Stimulated activated CD4-positive, alpha-beta T cell treated with anti-CD3 and anti-CD28 coated beads, Interleukin-15, amount 100 ng/mL, for 48 hours (primary cell): ENCODE results near the gene HOTAIR.

ENCODE experiments used
- DNase-seq, 2 donors: peaks; one replicate each; pipeline ENCODE4 v3.0.0-alpha.2; 2020; ENCODE audit warnings: low read depth in 2 of 2

Gene HOTAIR

GRCh38 chr12:54000116-54001114, 25.7 kb upstream of the HOTAIR start, which contains the start of gene HOXC9:
Gene HOXC9, plus strand, starts transcription at chr12:54000161. Its CDS starts 28 bp downstream, at chr12:54000189.
- DNase-seq, result no peak

GRCh38 chr12:53999559-54000115, 24.9 kb upstream of the HOTAIR start:
- DNase-seq, result no peak

DNA sequence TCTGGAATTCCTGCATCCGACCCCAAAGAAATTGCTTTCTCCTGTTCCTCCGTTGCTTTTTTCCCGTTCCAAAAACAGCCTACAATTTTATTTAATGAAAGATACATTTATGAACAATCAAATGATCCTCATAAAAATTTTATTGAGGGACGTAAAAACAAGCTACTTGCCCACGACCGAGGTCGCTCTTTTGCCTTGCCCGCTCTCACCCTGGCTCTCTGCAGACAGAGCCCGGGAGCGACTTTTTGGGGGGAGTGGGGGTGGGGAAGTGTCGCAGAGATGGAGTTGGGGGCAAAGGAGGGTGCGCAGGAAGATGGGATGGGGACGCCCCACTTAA, 24.1 kb upstream of the HOTAIR start:
- DNase-seq, result no peak

DNA sequence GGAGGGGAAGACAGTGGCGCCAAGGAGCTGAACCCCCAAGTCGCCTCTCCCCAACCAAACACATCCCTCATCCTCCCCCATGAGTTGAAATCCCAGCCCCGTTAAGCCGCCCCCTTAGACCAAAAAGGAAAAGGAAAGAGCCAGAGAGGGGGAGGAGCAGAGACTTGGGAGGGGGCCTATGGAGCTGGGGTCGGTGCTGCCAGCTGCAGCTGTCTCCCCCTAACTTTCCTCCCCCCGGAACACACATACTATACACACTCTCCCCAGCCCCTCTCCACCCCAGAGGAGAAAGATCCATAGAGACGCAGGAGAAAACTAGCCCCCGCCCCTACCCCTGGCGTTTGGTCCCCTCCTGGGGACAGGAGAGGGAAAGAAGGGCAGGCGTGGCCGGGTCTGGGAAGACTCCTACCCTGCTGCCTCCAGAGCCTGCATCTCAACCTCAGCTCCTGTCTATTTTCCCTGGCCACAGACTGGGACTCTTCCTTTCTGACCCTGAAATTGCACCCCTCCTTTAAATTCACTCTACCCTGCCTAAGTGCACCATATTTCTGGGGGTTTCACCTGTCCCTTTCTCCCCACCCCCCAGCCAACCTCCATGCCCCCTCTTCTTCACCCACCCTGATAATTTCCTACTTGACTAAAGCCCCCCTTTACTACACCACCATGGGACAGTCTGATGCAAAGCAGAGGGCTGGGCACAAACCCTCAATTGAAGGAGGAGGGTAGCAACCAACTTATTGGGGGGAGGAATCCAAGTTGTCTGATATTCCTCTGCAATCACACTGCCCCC, 23.6 kb upstream of the HOTAIR start:
- no peak for DNase-seq

DNA sequence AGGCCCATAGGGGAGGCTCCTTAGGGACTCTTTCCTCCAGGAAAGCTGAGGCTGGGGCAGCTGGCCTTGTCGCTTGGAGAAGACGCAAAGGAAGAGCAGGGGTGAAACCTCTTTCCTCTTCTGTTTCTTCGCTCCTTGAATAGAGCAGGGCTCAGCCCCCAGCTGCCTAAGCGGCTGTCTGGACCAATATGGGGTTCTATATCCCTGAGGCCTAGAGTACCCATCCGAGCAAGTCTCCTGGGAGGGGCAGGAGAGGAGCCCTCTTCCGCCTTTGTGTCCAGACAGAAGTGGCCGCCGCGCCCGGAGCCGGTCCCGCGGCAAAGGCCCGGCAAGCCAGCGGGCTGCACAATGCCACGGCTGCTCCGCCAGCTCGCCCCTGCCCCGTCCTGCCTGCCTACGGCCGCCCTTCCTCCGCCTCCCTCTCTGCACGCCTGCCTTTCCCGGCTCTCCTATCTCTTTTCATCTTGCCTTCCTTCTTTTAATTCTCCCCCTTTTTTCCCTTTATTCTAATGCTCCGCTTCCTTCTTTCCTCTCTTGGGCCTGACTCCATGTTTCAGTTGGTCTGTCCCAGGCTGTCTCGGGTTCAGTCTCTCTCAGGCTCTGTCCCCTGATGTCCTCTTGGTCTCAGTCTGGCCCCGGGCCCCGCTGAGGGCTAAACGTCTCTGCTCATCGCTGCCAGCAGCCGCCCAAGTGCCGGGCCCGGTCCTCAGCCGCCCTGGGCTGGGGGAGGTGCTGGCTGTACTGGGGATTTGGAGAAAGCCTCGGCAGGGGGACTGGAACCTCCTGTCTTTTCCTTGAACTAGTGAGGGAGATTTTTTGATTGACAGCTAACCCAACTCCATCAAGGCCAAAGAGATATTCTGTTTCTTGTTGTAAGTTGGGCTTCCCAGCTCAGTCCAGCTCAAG, 22.7 kb upstream of the HOTAIR start:
- DNase-seq, result no peak

DNA sequence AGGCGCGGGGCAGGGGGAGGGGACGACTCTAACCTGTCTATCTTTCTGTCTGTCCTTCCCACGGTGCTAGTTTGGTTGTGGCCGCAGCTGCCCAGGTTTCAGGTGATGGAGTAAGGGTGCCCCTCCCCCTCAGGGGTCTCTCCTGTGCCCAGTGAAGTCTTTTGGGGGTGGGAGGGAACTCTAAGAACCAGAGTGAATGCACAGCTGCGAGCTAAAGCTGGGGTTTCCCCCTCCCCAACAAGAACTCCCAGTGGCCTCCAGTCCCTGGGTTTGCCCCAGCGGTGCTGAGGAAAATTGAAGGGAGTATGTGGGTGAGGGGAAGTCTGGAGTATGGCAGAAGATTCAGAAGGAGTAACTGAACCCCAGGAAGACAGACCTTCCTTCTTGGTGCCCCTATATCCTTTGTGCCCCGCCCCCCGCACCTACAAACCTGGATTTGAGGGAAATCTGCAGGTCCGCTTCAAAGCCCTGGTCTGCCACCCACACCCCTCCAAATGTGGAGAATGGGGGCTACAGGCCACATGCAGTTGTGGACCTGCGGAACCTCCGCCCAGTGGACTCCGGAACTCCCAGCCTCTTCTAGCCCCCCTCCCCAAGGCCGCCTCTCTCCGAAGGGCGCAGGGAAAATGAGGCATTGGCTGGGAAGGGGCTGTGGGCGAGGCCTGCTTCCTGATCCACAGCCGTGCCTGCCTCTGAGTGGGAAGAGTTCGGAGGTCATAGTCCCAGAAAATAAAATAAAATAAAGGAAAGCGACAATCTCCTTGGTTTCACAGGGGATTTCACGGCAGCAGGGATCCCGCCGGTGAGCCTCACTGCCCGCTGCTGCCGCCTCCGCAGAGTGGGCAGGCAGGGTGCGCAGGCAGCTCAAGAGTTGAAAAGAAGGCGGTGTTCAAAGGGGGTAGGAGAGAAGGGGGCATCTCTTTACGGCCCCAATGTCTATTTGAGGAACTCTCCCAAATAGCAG, 21.8 kb upstream of the HOTAIR start:
- DNase-seq, result no peak

DNA sequence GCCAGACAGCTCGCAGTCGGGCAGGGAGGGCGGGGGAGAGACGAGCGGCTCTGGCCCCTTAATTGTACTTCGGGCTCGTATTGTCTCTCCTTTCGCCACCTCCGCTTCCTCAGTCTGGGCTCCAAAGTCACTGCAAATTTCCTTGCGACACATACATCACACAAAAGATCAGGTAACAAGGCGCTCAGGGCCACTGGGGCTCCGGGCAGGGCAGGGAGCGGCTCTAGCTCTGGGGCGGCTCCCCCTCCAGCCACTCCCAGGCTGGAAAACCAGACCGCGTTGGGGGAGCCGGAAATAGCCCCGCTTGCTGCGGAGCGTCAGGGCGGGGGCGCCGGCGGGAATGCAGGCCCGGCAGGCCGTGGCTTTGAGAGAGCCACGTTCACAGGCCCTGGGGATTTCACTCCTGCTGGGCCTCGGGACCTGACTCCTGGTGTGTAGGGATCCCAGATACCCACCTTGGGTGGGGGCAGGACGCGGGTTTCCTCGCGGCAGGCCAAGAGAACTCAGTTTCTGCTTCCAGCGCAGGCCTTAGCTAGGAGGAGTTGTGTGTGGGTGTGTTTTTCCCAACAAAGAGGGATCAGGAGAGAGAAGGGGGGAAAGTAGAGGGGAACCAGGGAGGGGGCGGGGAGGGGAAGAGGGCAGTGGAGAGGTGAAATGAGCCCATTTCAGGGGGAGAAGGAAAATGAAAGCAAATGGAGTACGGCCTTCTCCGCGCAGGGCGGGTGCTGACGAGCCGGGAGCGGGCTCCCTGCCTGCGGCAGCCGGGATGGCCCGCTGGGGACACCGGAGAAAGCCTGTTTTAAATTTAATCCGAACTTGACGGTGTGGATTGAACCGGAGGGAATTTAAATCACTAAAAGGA, 20.9 kb upstream of the HOTAIR start:
- no peak for DNase-seq

DNA sequence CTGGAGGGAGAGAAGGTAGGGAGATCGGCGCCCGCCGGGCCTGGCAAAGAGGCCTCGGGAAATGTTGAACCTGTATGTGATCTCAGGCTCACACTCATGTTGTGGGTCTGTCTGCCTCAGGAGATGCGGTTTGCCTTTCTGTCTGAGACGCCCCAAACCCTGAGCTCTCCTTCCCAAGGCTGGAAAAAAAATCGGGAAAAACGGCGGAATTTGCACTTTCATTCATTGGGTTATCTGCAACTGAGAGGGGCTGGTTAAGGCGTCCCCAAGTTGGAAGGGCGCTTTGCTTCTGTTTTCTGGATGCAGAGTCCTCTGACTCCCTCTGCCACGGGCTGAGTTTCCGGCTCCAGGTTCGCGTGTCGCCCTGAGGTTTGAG, 20.2 kb upstream of the HOTAIR start:
- DNase-seq, result no peak

- DNase-seq, result no peak
Measured at GRCh38 chr12:53994264-53995001, 19.7 kb upstream of the HOTAIR start.

DNA sequence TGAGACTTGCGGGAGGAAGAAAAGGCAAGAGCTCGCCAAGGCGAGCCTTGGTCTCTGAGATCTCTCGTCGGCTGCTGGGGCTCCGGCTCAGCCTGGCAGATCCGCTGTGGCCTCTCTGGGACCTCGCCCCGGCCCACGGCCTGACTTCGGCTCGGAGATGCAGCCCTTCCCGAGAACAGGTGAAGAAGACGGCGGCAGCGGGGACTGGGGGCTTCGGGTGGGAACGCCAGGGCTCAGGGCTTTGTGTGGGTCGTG, 19.2 kb upstream of the HOTAIR start:
- no peak for DNase-seq

DNA sequence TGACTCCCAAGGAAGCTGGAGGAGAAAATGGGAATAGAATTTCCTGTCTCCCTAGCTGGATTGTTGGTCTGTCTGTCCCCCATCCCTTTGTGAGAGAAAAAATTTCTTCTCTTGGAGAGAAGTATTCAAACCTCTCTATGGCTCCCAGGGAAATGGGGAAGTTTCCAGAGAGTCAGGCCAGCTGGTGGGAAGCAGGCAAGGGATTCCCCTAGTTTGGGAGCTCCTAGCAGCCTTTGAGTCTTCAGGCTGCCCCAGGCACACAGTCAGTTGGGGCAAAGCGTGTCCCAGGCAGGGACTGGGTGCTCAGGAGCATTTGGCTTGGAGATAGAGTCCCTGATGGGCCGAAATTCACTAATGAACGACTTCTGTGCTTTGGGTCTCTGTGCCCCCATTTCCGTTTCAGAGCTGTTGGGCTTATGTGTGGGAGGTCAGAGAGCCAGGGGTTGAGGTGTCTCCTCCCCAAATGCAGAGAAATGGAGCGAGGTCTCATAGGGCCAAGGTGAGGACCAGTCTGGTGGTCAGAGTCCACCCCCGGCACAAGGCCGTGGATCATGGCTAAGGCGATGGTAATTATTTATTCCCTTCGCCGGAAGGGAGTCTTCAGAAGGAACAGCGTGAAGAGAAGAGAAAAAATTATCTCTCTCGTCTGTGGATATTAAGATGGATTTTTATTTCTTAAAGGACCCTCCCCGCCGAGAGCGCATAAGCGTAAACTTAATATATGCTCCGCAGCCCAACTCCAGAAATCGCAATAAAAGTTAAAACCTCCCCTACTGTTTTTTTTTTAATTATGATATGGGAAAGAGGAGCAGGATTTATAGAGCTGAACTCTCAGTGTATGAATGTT, 18.6 kb upstream of the HOTAIR start:
- DNase-seq, result no peak

GRCh38 chr12:53992377-53992889, 17.7 kb upstream of the HOTAIR start:
- DNase-seq, result no peak

DNA sequence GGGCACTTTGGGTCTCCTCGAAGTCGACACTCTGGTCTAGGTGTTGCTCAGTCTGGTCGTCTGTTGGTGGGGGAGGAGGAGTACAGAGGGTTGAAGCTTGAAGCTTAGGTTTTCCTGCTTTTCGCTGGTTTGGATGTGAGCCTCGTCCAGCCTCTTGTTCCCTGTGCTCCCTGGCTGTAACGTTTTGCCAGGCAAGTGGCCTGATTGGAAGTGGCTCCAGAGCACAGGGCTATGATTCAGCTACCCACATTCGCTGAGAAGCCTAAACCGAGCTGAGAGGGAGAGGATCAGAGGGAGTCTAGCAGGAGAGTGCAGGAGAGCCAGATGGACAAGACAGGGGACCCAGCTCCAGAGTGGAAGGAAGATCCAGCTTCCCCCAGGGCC, 16.3 kb upstream of the HOTAIR start:
- DNase-seq, result no peak

GRCh38 chr12:53990311-53991076, 15.7 kb upstream of the HOTAIR start:
- DNase-seq, result no peak

DNA sequence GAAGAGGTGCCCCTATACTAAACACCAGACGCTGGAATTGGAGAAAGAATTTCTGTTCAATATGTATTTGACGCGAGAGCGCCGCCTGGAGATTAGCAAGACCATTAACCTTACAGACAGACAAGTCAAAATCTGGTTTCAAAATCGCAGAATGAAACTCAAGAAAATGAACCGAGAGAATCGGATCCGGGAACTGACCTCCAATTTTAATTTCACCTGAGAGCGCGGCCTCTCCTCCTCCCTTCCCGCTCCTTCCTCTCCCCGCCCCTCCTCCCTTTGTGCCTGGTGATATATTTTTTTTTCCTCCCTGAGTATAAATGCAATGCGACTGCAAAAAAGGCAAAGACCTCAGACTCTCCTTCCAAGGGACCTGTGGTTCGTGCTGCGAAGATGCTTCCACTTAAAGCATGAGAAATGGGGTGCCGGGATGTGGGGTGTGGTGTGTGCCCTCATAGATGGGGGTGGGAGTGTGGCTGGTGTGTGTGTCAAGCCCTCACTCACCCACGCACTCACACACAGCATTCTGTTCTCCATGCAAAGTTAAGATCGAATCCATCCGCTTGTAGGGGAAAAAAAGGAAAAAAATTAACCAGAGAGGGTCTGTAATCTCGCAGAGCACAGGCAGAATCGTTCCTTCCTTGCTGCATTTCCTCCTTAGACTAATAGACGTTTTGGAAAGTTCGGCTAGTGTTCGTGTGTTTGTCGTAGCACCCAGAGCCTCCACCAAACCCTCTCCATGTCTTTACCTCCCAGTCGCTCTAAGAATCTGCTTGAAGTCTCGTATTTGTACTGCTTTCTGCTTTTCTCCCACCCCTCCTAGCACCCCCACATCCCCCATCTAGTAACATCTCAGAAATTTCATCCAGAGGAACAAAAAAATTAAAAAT, 14.7 kb upstream of the HOTAIR start:
- no peak for DNase-seq
